GM12892 (cell line): ENCODE measurements around the gene VIPR2.

Experiments
- POLR2A ChIP-seq: IDR thresholded peaks from 2 replicates; pipeline ENCODE4 v1.6.1; 2011; ENCODE audit warnings: low read depth, low read length, control low read depth
- POLR2AphosphoS5 ChIP-seq: IDR thresholded peaks from 2 replicates; pipeline ENCODE4 v1.6.1; 2011; ENCODE audit warnings: low read depth, low read length, control low read depth

GRCh38 chr7:159014297-159015062, 130.2 kb downstream of the VIPR2 start:
- TF ChIP-seq POLR2AphosphoS5: no peak
- TF ChIP-seq POLR2A: no peak
